Testis (tissue), 2 donors: ENCODE measurements around the gene SMIM15.

Experiments used
- CTCF ChIP-seq, 3 experiments: fragments of 450-650 bp in 2 of 3; fragments of 200-600 bp in 1 of 3; sonication (generic) in 1 of 3; IDR thresholded peaks; one replicate each; pipeline ENCODE4 v1.5.1; 2016 to 2019; ENCODE audit warnings: antibody characterized with exemption in 3 of 3, mild to moderate bottlenecking in 2 of 3, moderate library complexity in 1 of 3
- POLR2A ChIP-seq: fragments of 450-650 bp; IDR thresholded peaks from one replicate; pipeline ENCODE4 v1.6.1; 2017; ENCODE audit warnings: antibody characterized with exemption, mild to moderate bottlenecking, moderate library complexity

GRCh38 chr5:61139931-61140330 lies 22.3 kb downstream of the SMIM15 start:
- TF ChIP-seq CTCF (IDR thresholded peaks at IDR 0.05), result no peak
- TF ChIP-seq POLR2A, result no peak
